H9 (cell line): Measurements from ENCODE around the gene ERC1. TPM values are rescaled to one million over a fixed set of nuclear protein-coding genes. Genes with fewer than 3 reads are reported as not detected.

Experiments
- DNase-seq: peaks from one replicate; pipeline ENCODE4 v3.0.0-alpha.2; 2017
- H2AFZ ChIP-seq: one replicate; pipeline ENCODE4 v1.6.1; 2013; ENCODE audit warnings: mild to moderate bottlenecking, low read length, control low read depth, moderate library complexity
- H2AK5ac ChIP-seq: 2 replicates; pipeline ENCODE4 v1.6.1; 2013; ENCODE audit warnings: low read length, control low read depth, mixed read lengths; ENCODE audit not compliant: insufficient read length
- H2BK120ac ChIP-seq: one replicate; pipeline ENCODE4 v1.6.1; 2013; ENCODE audit warnings: low read depth, mild to moderate bottlenecking, low read length, control low read depth, inconsistent platforms; ENCODE audit not compliant: poor library complexity, severe bottlenecking
- H2BK12ac ChIP-seq: 2 replicates; pipeline ENCODE4 v1.6.1; 2013; ENCODE audit warnings: low read length, control low read depth, mixed read lengths, low read depth; ENCODE audit not compliant: insufficient read length
- H2BK15ac ChIP-seq: 2 replicates; pipeline ENCODE4 v1.6.1; 2013; ENCODE audit warnings: low read depth, low read length, control low read depth
- H2BK20ac ChIP-seq: one replicate; pipeline ENCODE4 v1.6.1; 2013; ENCODE audit warnings: low read depth, mild to moderate bottlenecking, low read length, control low read depth, inconsistent platforms; ENCODE audit not compliant: poor library complexity, severe bottlenecking
- H2BK5ac ChIP-seq: 2 replicates; pipeline ENCODE4 v1.6.1; 2013; ENCODE audit warnings: low read length, control low read depth, mixed read lengths; ENCODE audit not compliant: insufficient read length
- H3K14ac ChIP-seq: 2 replicates; pipeline ENCODE4 v1.6.1; 2013; ENCODE audit warnings: low read length, control low read depth; ENCODE audit not compliant: insufficient read depth
- H3K18ac ChIP-seq: 2 replicates; pipeline ENCODE4 v1.6.1; 2013; ENCODE audit warnings: low read depth, mild to moderate bottlenecking, mixed read lengths, low read length, control low read depth; ENCODE audit not compliant: insufficient read length
- H3K23ac ChIP-seq: 2 replicates; pipeline ENCODE4 v1.6.1; 2013; ENCODE audit warnings: low read length, control low read depth, mixed read lengths, low read depth; ENCODE audit not compliant: insufficient read length
- H3K23me2 ChIP-seq: 2 replicates; pipeline ENCODE4 v1.6.1; 2013; ENCODE audit warnings: low read depth, mild to moderate bottlenecking, mixed read lengths, low read length, control low read depth; ENCODE audit not compliant: insufficient read length, poor library complexity, severe bottlenecking
- H3K27ac ChIP-seq: 2 replicates; pipeline ENCODE4 v1.5.1; 2013; ENCODE audit warnings: low read length, control low read depth, mixed read lengths, low read depth; ENCODE audit not compliant: insufficient read length
- H3K27me3 ChIP-seq: 2 replicates; pipeline ENCODE4 v1.6.1; 2013; ENCODE audit warnings: low read length, control low read depth, inconsistent platforms; ENCODE audit not compliant: insufficient read depth
- H3K4ac ChIP-seq: 2 replicates; pipeline ENCODE4 v1.6.1; 2013; ENCODE audit warnings: low read depth, mild to moderate bottlenecking, control low read depth, inconsistent platforms, low read length, moderate library complexity
- H3K4me1 ChIP-seq: 2 replicates; pipeline ENCODE4 v1.6.1; 2013; ENCODE audit warnings: low read length, control low read depth, inconsistent platforms; ENCODE audit not compliant: insufficient read depth
- H3K4me2 ChIP-seq: 2 replicates; pipeline ENCODE4 v1.6.1; 2013; ENCODE audit warnings: low read length, control low read depth, mixed read lengths; ENCODE audit not compliant: insufficient read length, insufficient read depth
- H3K56ac ChIP-seq: 2 replicates; pipeline ENCODE4 v1.6.1; 2013; ENCODE audit warnings: low read depth, mild to moderate bottlenecking, mixed read lengths, low read length, control low read depth; ENCODE audit not compliant: insufficient read length
- H3K79me1 ChIP-seq: 2 replicates; pipeline ENCODE4 v1.6.1; 2013; ENCODE audit warnings: low read depth, mild to moderate bottlenecking, moderate library complexity, low read length, control low read depth, inconsistent platforms; ENCODE audit not compliant: insufficient read depth, poor library complexity, severe bottlenecking
- H3K79me2 ChIP-seq: 2 replicates; pipeline ENCODE4 v1.6.1; 2013; ENCODE audit warnings: low read length, control low read depth, inconsistent platforms; ENCODE audit not compliant: insufficient read depth
- H3K9ac ChIP-seq: 2 replicates; pipeline ENCODE4 v1.6.1; 2013; ENCODE audit warnings: low read length, control low read depth, mixed read lengths; ENCODE audit not compliant: insufficient read length; ENCODE audit errors: extremely low read depth
- H3K9me3 ChIP-seq: one replicate; pipeline ENCODE4 v1.6.1; 2013; ENCODE audit warnings: low read depth, low read length, inconsistent platforms; ENCODE audit not compliant: control insufficient read depth
- H3T11ph ChIP-seq: one replicate; pipeline ENCODE4 v1.6.1; 2013; ENCODE audit warnings: mild to moderate bottlenecking, low read length, control low read depth, inconsistent platforms
- H4K20me1 ChIP-seq: one replicate; pipeline ENCODE4 v1.6.1; 2013; ENCODE audit not compliant: control insufficient read depth, insufficient read length, insufficient read depth
- H4K5ac ChIP-seq: 2 replicates; pipeline ENCODE4 v1.6.1; 2013; ENCODE audit warnings: low read depth, mild to moderate bottlenecking, mixed read lengths, low read length, control low read depth; ENCODE audit not compliant: insufficient read length
- H4K8ac ChIP-seq: replicated peaks from 2 replicates; pipeline ENCODE4 v1.6.1; 2013; ENCODE audit warnings: low read length, control low read depth, mixed read lengths, low read depth; ENCODE audit not compliant: insufficient read length
- H4K91ac ChIP-seq: 2 replicates; pipeline ENCODE4 v1.6.1; 2013; ENCODE audit warnings: low read depth, mild to moderate bottlenecking, moderate library complexity, mixed read lengths, low read length, control low read depth; ENCODE audit not compliant: insufficient read length
- H3K27ac Mint-ChIP-seq, 3 experiments: 2 replicates in 2 of 3; 3 replicates in 1 of 3; pipeline ENCODE4 v1.8.0; 2020 to 2021; ENCODE audit warnings: mixed read lengths in 3 of 3, mild to moderate bottlenecking in 1 of 3, moderate library complexity in 1 of 3
- H3K27me3 Mint-ChIP-seq: 2 replicates; pipeline ENCODE4 v1.8.0; 2021; ENCODE audit warnings: low read depth, mild to moderate bottlenecking, moderate library complexity, mixed read lengths
- H3K36me3 Mint-ChIP-seq, 3 experiments: 2 replicates in 2 of 3; 3 replicates in 1 of 3; pipeline ENCODE4 v1.8.0; 2020 to 2021; ENCODE audit warnings: low read depth in 3 of 3, mixed read lengths in 3 of 3; ENCODE audit not compliant: insufficient read depth in 1 of 3
- H3K4me1 Mint-ChIP-seq, 2 experiments: 2 replicates each; pipeline ENCODE4 v1.8.0; 2020; ENCODE audit warnings: mixed read lengths in 2 of 2
- H3K4me3 Mint-ChIP-seq, 2 experiments: 2 replicates in 1 of 2; 3 replicates in 1 of 2; pipeline ENCODE4 v1.8.0; 2020 to 2021; ENCODE audit warnings: mild to moderate bottlenecking in 2 of 2, mixed read lengths in 2 of 2, moderate library complexity in 1 of 2
- H3K9me3 Mint-ChIP-seq, 2 experiments: 2 replicates in 1 of 2; 3 replicates in 1 of 2; pipeline ENCODE4 v1.8.0; 2020; ENCODE audit warnings: mild to moderate bottlenecking in 2 of 2, mixed read lengths in 2 of 2, moderate library complexity in 1 of 2
- WGBS: extraction: QIAGEN DNeasy Blood & Tissue Kit; methylation state at CpG from one replicate; pipeline ENCODE4 v1.1.7; 2013; ENCODE audit warnings: missing lambda C conversion rate, low lambda C conversion rate, mixed read lengths; ENCODE audit not compliant: insufficient read length; ENCODE audit errors: extremely low coverage; 5-methylcytosine and 5-hydroxymethylcytosine counted together
- total RNA-seq: library from RNA; stranded (reverse); gene quantifications from 2 replicates; pipeline ENCODE4 v1.2.1, GENCODE V29; 2021
- TF ChIP-seq, protein P1 (sequence below): fragments of 200-600 bp; sonication (generic); conservative IDR thresholded peaks from 3 replicates; pipeline ENCODE4 v1.8.0; 2021; ENCODE audit warnings: antibody characterized with exemption, mild to moderate bottlenecking

The ERC1 gene
- total RNA-seq, 1 experiment from 2014 or later, result 51.2 TPM

DNA sequence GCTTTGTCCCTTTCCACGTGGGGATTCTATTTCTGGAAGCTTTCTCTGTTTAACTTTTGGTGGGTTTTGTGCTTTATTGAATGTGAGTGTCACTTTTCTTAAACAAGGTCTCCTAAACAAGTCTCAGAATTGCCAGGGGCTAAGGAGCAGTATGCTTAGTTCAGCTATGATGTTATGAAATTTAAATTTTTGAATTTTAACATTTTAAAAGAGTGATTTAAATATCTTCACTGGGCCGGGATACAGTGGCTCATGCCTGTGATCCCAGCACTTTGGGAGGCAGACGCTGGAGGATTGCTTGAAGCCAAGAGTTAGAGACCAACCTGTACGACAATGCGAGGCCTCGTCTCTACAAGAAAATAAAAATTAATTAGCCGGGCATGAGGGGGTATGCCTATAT, 276.2 kb downstream of the ERC1 start:
- Histone ChIP-seq H2BK5ac (no peak overlapping the region), H2AK5ac (no peak overlapping the region), H3K9me3 (no peaks in the 10 kb centered on the region), H3K4ac (no peak overlapping the region), H3K79me1 (no peaks in the 10 kb centered on the region), H4K20me1 (no peaks in the 10 kb centered on the region), H3K27me3 (no peaks in the 10 kb centered on the region), H3K4me2 (no peak overlapping the region), H4K91ac (no peak overlapping the region), H3K56ac (no peak overlapping the region), H3T11ph (no peak overlapping the region), H3K9ac (no peak overlapping the region), H3K4me1 (no peaks in the 10 kb centered on the region), H2AFZ (no peak overlapping the region), H2BK15ac (no peak overlapping the region), H4K8ac (no peak overlapping the region), H2BK120ac (no peak overlapping the region), H2BK20ac (no peak overlapping the region), H2BK12ac (no peak overlapping the region), H4K5ac (no peak overlapping the region), H3K18ac (no peak overlapping the region), H3K14ac (no peak overlapping the region), H3K23ac (no peak overlapping the region), H3K79me2 (no peaks in the 10 kb centered on the region), H3K27ac (no peak overlapping the region), H3K23me2 (no peaks in the 10 kb centered on the region)
- Mint-ChIP-seq H3K9me3 (no peaks in the 10 kb centered on the region), H3K36me3 (peaks cover 0 to 9% (median 6%) of the 10 kb centered on the region in 3 experiments; a peak in 5 of 7 replicates), H3K27ac (no peak overlapping the region), H3K4me3 (no peak overlapping the region), H3K27me3 (no peaks in the 10 kb centered on the region), H3K4me1 (no peaks in the 10 kb centered on the region)
- DNase-seq, result no peak
- WGBS, result no CpG with 5 or more reads among the region's 7 CpGs
- TF ChIP-seq, protein P1, sequence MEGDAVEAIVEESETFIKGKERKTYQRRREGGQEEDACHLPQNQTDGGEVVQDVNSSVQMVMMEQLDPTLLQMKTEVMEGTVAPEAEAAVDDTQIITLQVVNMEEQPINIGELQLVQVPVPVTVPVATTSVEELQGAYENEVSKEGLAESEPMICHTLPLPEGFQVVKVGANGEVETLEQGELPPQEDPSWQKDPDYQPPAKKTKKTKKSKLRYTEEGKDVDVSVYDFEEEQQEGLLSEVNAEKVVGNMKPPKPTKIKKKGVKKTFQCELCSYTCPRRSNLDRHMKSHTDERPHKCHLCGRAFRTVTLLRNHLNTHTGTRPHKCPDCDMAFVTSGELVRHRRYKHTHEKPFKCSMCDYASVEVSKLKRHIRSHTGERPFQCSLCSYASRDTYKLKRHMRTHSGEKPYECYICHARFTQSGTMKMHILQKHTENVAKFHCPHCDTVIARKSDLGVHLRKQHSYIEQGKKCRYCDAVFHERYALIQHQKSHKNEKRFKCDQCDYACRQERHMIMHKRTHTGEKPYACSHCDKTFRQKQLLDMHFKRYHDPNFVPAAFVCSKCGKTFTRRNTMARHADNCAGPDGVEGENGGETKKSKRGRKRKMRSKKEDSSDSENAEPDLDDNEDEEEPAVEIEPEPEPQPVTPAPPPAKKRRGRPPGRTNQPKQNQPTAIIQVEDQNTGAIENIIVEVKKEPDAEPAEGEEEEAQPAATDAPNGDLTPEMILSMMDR, result no peak
